Naive thymus-derived CD8-positive, alpha-beta T cell (primary cell): ENCODE data around the gene OPCML. TPM values are rescaled to one million over a fixed set of nuclear protein-coding genes. Genes with fewer than 3 reads are reported as not detected.
A peak's percentile ranks its signal among the peaks of the same experiment; 100 is the strongest.

Experiments used
- ATAC-seq, 2 donors: fragments of 150-1000 bp; cut with Tn5 transposase in 1 of 2; sonication (Bioruptor Pico), chemical (Tn5 transposase) in 1 of 2; 1 replicate in 1 of 2; 2 replicates in 1 of 2; pipeline ENCODE4 v1.10.0; 2021; ENCODE audit warnings: mild to moderate bottlenecking in 2 of 2, moderate library complexity in 2 of 2
- POLR2A ChIA-PET: fragments of 350-600 bp; sonication (Branson Sonifier 250); formaldehyde crosslinking; loops from one replicate; lab custom pipeline; 2021; ENCODE audit warnings: antibody characterized with exemption; lab: Charles Lee
- DNase-seq, 10 donors: peaks; one replicate each; pipeline versions ENCODE4 v3.0.0 to v3.0.0-alpha.2; 2020 to 2022
- H3K27ac Mint-ChIP-seq, 10 donors: one replicate each; pipeline ENCODE4 v1.8.0; 2020 to 2022; ENCODE audit warnings: mild to moderate bottlenecking in 10 of 10, mixed read lengths in 10 of 10, moderate library complexity in 4 of 10, inconsistent platforms in 1 of 10
- H3K27me3 Mint-ChIP-seq, 5 donors: one replicate each; pipeline ENCODE4 v1.8.0; 2021 to 2022; ENCODE audit warnings: mixed read lengths in 5 of 5
- H3K36me3 Mint-ChIP-seq, 3 donors: one replicate each; pipeline ENCODE4 v1.8.0; 2020 to 2022; ENCODE audit warnings: mixed read lengths in 3 of 3, mild to moderate bottlenecking in 2 of 3, inconsistent platforms in 1 of 3
- H3K4me1 Mint-ChIP-seq, 4 donors: one replicate each; pipeline ENCODE4 v1.8.0; 2021 to 2022; ENCODE audit warnings: mixed read lengths in 4 of 4
- H3K4me3 Mint-ChIP-seq, 10 donors: one replicate each; pipeline ENCODE4 v1.8.0; 2020 to 2022; ENCODE audit warnings: mild to moderate bottlenecking in 10 of 10, mixed read lengths in 10 of 10, moderate library complexity in 6 of 10, inconsistent platforms in 1 of 10
- H3K9me3 Mint-ChIP-seq, 9 donors: one replicate each; pipeline ENCODE4 v1.8.0; 2020 to 2022; ENCODE audit warnings: mixed read lengths in 9 of 9, mild to moderate bottlenecking in 3 of 9, inconsistent platforms in 1 of 9, moderate library complexity in 1 of 9
- polyA plus RNA-seq, 3 donors: library from polyadenylated mRNA; unstranded; fragments of 300-500 nt; fragmentation: Illumina TruSeq; gene quantifications; one replicate each; pipeline ENCODE4 v1.2.3, GENCODE V29; 2021
- total RNA-seq, 8 experiments: library from RNA in 2 of 8; stranded (reverse) in 2 of 8; gene quantifications; one replicate each; pipeline ENCODE4 v1.2.3 and lab custom pipeline; 2021 to 2026

Gene OPCML
- total and polyA plus RNA-seq, 5 experiments from 2014 or later, result not detected

- ATAC-seq (no peak), DNase-seq (no peak)
- no peaks in the 10 kb centered on the region for H3K36me3 Mint-ChIP-seq
- no peaks in the 10 kb centered on the region for H3K4me1 Mint-ChIP-seq
- no peak overlapping the region for H3K4me3 Mint-ChIP-seq
- H3K9me3 Mint-ChIP-seq, result peaks cover 0 to 3% (median 0%) of the 10 kb centered on the region in 9 donors
- POLR2A ChIA-PET, result no interaction called here
- H3K27ac Mint-ChIP-seq, result peak overlapping the region in 1 of 10 donors; percentile 6
- peaks cover 1 to 25% (median 6%) of the 10 kb centered on the region in 5 donors for H3K27me3 Mint-ChIP-seq
These were observed 145.4 kb downstream of the OPCML start for GRCh38 chr11:133386852-133387251.

DNA sequence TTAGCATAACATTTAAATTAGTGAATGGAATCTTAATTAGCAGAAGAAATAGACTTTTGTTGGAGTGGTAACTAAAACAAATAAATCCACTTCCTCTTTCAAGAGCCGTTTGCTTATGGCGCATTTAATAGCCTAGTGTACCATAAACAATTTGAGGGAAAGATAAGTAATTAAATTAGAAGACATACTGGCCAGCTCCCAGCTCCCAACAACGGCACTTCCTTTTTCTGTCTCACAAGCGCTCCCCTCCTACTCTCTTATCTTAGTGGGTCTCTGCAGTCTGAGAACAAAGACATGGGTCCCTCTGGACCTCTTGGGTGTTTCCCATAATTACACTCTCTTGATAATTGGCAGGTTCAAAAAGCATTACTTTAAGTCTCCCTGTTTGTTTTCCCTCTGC, 146.0 kb downstream of the OPCML start:
- H3K4me1 Mint-ChIP-seq, result no peaks in the 10 kb centered on the region
- H3K9me3 Mint-ChIP-seq, result peaks cover 0 to 3% (median 0%) of the 10 kb centered on the region in 9 donors
- H3K4me3 Mint-ChIP-seq, result no peak overlapping the region
- POLR2A ChIA-PET, result no interaction called here
- ATAC-seq, result no peak
- DNase-seq, result no peak
- no peaks in the 10 kb centered on the region for H3K36me3 Mint-ChIP-seq
- no peak overlapping the region for H3K27ac Mint-ChIP-seq
- peaks cover 1 to 30% (median 10%) of the 10 kb centered on the region in 5 donors for H3K27me3 Mint-ChIP-seq

DNA sequence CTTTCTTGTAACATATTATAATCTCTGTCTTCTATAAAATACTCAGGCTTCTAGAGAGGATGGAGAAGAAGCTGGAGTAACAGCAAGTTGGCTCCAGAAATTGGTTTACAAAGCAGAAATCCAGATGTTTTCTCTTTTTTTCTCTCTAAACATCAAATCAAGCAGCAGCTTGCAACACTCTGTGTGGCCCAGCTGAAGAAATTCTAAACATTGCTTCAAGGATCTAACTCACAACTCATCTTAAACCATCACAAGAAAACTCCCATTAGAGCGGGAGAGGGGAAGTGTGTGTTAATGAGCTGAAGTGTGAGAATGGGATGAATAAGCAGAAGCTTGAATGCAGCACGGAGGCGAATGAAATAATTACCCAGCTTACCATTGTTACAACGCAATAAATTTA, 146.5 kb downstream of the OPCML start:
- H3K36me3 Mint-ChIP-seq, result no peaks in the 10 kb centered on the region
- H3K4me3 Mint-ChIP-seq, result no peak overlapping the region
- DNase-seq (no peak), ATAC-seq (no peak)
- no peaks in the 10 kb centered on the region for H3K4me1 Mint-ChIP-seq
- H3K27ac Mint-ChIP-seq, result no peak overlapping the region
- peaks cover 1 to 35% (median 10%) of the 10 kb centered on the region in 5 donors for H3K27me3 Mint-ChIP-seq
- POLR2A ChIA-PET, result no interaction called here
- H3K9me3 Mint-ChIP-seq, result peaks cover 0 to 3% (median 0%) of the 10 kb centered on the region in 9 donors

DNA sequence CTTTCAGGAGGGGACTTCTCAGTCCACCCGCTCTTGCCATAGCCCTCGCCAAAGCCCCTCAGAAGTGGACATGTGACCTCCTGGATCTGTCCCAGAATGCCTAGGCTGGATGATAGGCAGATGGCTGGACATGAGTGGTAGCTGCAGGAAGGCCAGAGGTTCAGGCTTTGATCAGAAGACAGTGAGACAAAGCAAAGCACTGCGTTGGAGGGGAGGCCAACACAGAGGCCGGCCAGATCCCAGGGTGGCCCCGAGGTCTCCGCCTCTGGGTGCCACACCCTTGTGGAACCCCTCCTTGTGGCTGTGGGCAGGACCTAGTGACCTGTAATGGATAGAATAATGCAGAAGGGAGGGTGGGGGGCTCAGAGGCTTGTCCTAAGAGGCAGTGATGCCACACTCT, 147.6 kb downstream of the OPCML start:
- POLR2A ChIA-PET, result no interaction called here
- peaks cover 2 to 39% (median 10%) of the 10 kb centered on the region in 5 donors for H3K27me3 Mint-ChIP-seq
- DNase-seq, result no peak
- no peak overlapping the region for H3K27ac Mint-ChIP-seq
- no peaks in the 10 kb centered on the region for H3K36me3 Mint-ChIP-seq
- ATAC-seq, result no peak
- no peaks in the 10 kb centered on the region for H3K4me1 Mint-ChIP-seq
- no peak overlapping the region for H3K4me3 Mint-ChIP-seq
- peaks cover 0 to 3% (median 0%) of the 10 kb centered on the region in 9 donors for H3K9me3 Mint-ChIP-seq

DNA sequence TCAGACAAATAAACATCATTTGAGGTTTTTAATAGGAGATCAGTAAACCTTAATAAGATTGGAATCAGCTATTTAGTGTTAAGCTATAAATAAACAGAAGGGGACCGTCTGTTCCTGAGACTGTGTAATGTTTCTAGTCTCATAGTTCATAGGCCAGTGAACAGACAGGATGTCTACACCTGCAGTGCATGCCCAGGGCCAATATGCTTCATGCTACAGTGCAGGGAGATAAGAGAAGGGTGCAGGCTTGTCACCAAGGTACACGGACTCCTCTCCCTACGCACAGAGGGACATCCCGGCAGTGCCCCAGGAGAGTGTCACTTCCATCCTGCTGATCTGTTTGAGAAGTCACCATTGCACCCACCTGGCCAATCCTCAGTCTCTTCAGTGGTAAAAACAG, 148.6 kb downstream of the OPCML start:
- Mint-ChIP-seq H3K9me3 (peaks cover 0 to 9% (median 0%) of the 10 kb centered on the region in 9 donors), H3K27ac (no peak overlapping the region), H3K36me3 (no peaks in the 10 kb centered on the region), H3K4me1 (no peaks in the 10 kb centered on the region), H3K27me3 (peaks cover 3 to 39% (median 10%) of the 10 kb centered on the region in 5 donors), H3K4me3 (no peak overlapping the region)
- POLR2A ChIA-PET, result no interaction called here
- no peak for ATAC-seq
- DNase-seq, result no peak

DNA sequence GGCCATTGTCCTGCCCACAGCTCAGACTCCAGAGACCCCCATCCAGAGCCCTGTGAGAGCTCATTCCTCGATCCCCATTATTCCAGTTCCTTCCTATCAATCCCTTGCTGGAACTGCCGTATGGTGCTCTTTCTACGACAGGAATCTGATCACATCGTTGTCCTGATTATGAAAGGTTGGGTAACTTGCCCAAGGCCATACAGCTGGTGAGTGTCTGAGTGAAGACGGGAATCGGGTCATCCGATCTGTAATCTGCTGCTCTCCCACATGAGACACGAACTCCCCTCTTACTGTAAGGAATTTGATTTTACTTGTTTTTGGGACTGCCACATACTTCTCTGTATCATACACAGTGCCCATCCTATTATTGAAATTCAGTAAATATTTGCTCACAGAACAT, 149.1 kb downstream of the OPCML start:
- H3K9me3 Mint-ChIP-seq, result peaks cover 0 to 9% (median 0%) of the 10 kb centered on the region in 9 donors
- H3K27me3 Mint-ChIP-seq, result peaks cover 3 to 39% (median 10%) of the 10 kb centered on the region in 5 donors
- no peaks in the 10 kb centered on the region for H3K4me1 Mint-ChIP-seq
- no peak overlapping the region for H3K4me3 Mint-ChIP-seq
- POLR2A ChIA-PET, result no interaction called here
- ATAC-seq (no peak), DNase-seq (no peak)
- no peaks in the 10 kb centered on the region for H3K36me3 Mint-ChIP-seq
- no peak overlapping the region for H3K27ac Mint-ChIP-seq

DNA sequence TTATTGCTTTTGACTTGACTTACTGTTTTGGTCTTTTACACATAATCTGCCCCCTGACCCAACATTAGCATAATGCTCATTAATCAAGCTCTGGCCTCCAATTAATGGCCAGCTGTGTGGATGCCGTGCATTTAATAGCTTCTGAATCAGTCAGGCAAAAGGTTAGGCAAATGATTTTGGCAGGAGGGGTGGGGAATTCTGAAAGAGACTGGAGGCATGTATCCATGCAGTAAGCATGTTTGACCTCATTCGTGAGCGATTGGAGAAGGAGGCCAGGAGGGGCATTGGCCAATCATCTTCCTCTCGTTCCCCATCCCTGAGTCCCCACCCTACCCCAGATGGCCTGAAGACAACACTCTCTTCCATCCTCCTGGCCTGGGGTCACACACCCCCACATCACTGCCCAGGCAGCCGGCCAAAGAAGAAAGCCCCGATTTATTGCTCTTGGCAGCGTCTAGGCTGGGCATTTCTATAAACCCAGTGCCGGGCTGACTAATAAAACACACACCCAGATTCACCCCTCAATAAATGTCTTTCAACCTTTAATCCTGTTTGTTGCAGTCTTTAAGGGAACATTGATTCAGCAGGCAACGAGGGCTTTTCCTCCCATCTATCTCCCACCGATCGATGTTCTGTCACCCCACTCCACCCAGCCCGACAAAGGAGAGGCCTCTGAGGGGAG, 150.0 kb downstream of the OPCML start:
- ATAC-seq (no peak), DNase-seq (no peak)
- Mint-ChIP-seq H3K9me3 (peaks cover 0 to 9% (median 0%) of the 10 kb centered on the region in 9 donors), H3K27me3 (peaks cover 3 to 39% (median 10%) of the 10 kb centered on the region in 5 donors), H3K4me3 (no peak overlapping the region), H3K36me3 (no peaks in the 10 kb centered on the region), H3K27ac (no peak overlapping the region), H3K4me1 (no peaks in the 10 kb centered on the region)
- POLR2A ChIA-PET, result no interaction called here

DNA sequence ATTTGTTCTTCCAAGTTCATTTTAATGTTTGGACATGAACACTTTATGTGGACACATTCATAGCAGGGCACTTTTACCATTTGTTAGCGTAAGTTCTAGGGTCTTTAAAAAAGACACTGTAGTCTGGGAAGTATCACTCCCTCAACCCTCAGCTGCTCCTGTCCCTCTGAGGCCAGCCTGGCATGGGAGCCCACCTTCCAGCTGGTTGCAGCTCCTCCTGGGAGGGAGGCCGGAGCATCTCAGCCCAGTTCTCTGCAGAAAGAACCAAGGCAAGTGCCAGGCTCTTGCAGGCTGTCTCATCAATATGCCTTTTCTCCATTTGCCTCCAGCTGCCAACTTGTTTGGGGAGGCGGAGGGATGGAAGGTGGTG, 150.6 kb downstream of the OPCML start:
- ATAC-seq, result no peak
- no peaks in the 10 kb centered on the region for H3K36me3 Mint-ChIP-seq

GRCh38 chr11:133366147-133366546, 166.2 kb downstream of the OPCML start:
- peaks cover 0 to 3% (median 0%) of the 10 kb centered on the region in 9 donors for H3K9me3 Mint-ChIP-seq
- peaks cover 2 to 20% (median 5%) of the 10 kb centered on the region in 5 donors for H3K27me3 Mint-ChIP-seq
- no peak overlapping the region for H3K4me3 Mint-ChIP-seq
- POLR2A ChIA-PET, result no interaction called here
- H3K4me1 Mint-ChIP-seq, result no peaks in the 10 kb centered on the region
- no peak overlapping the region for H3K27ac Mint-ChIP-seq
- no peak for DNase-seq
- H3K36me3 Mint-ChIP-seq, result no peaks in the 10 kb centered on the region
- ATAC-seq, result no peak

More for the DNA sequence above, 150.6 kb downstream of the OPCML start:
- H3K4me1 Mint-ChIP-seq, result no peaks in the 10 kb centered on the region
- POLR2A ChIA-PET, result no interaction called here
- DNase-seq, result no peak
- peaks cover 0 to 13% (median 0%) of the 10 kb centered on the region in 9 donors for H3K9me3 Mint-ChIP-seq
- no peak overlapping the region for H3K27ac Mint-ChIP-seq
- H3K4me3 Mint-ChIP-seq, result no peak overlapping the region
- H3K27me3 Mint-ChIP-seq, result peaks cover 3 to 37% (median 10%) of the 10 kb centered on the region in 5 donors

DNA sequence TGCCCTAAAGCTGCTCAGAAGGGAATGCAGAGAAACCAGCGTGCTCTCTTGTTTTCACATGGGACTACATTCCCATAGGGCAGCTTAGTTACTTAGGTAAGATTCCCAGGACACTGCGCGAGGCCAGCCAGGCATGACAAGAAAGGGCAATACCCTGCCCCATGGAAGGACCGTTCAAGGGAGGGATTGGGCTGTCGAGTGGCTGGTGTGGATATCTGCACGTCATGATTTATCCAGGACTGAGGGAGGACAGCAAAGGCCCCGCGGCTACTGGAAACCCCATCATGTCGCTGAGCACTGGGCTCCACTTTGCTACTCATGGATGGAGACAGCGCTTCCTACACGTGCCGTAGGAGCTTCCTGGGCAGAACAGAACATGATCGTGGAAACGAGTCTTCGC, 169.4 kb downstream of the OPCML start:
- ATAC-seq (no peak), DNase-seq (no peak)
- POLR2A ChIA-PET, result no interaction called here
- Mint-ChIP-seq H3K36me3 (no peaks in the 10 kb centered on the region), H3K4me3 (no peak overlapping the region), H3K4me1 (no peaks in the 10 kb centered on the region), H3K9me3 (peaks cover 0 to 9% (median 4%) of the 10 kb centered on the region in 9 donors), H3K27ac (no peak overlapping the region), H3K27me3 (peaks cover 2 to 16% (median 5%) of the 10 kb centered on the region in 5 donors)

DNA sequence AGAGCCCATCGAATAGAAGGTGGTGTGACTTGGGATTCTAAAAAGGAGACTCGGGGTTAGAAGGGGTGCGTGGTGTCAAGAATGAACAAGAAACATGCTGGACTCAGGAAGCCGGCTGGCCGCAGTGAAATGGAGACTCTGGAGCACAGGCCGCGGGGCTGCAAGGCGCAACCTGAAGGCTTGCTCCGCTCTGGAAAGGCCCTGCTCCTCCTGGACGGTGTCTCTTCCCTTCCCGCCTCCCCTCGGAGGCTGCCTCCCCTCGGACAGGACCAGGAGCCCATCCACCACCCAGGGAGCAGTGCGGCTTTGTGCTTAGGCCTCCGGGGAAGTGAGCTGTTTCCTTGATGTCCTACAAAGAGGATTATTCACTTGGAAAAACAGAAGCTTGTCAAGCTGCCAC, 170.1 kb downstream of the OPCML start:
- H3K27ac Mint-ChIP-seq, result no peak overlapping the region
- peaks cover 0 to 14% (median 5%) of the 10 kb centered on the region in 9 donors for H3K9me3 Mint-ChIP-seq
- POLR2A ChIA-PET, result no interaction called here
- H3K4me3 Mint-ChIP-seq, result no peak overlapping the region
- no peak for DNase-seq
- H3K36me3 Mint-ChIP-seq, result no peaks in the 10 kb centered on the region
- H3K27me3 Mint-ChIP-seq, result peaks cover 2 to 22% (median 5%) of the 10 kb centered on the region in 5 donors
- H3K4me1 Mint-ChIP-seq, result no peaks in the 10 kb centered on the region
- ATAC-seq, result no peak

- ATAC-seq, result no peak
- peak in 1 of 10 donors; percentile 59 for DNase-seq
- Mint-ChIP-seq H3K9me3 (peaks cover 0 to 14% (median 5%) of the 10 kb centered on the region in 9 donors), H3K4me1 (no peaks in the 10 kb centered on the region), H3K27ac (no peak overlapping the region), H3K4me3 (no peak overlapping the region), H3K27me3 (peaks cover 2 to 22% (median 5%) of the 10 kb centered on the region in 5 donors), H3K36me3 (no peaks in the 10 kb centered on the region)
- POLR2A ChIA-PET, result no interaction called here
These were observed 170.7 kb downstream of the OPCML start for GRCh38 chr11:133361689-133361994.

GRCh38 chr11:133360860-133361688, 171.2 kb downstream of the OPCML start:
- H3K36me3 Mint-ChIP-seq, result no peaks in the 10 kb centered on the region
- POLR2A ChIA-PET, result no interaction called here
- H3K27me3 Mint-ChIP-seq, result peaks cover 0 to 17% (median 5%) of the 10 kb centered on the region in 5 donors
- ATAC-seq (no peak), DNase-seq (no peak)
- no peaks in the 10 kb centered on the region for H3K4me1 Mint-ChIP-seq
- H3K9me3 Mint-ChIP-seq, result peaks cover 0 to 14% (median 5%) of the 10 kb centered on the region in 9 donors
- no peak overlapping the region for H3K4me3 Mint-ChIP-seq
- H3K27ac Mint-ChIP-seq, result no peak overlapping the region
